EH (cell line): ENCODE results near the gene RAB24.
"Not testable (repeated sequence)": the region's sequence is repeated elsewhere in the genome, so short reads cannot be mapped to it uniquely, and the experiment has no call there.

Experiments used
- DNase-seq: peaks from one replicate; pipeline ENCODE4 v3.0.0-alpha.2; 2015; ENCODE audit warnings: low read depth

Gene RAB24

GRCh38 chr5:177310757-177311391 is 7.4 kb upstream of the RAB24 start:
- DNase-seq, result peak; percentile 50

GRCh38 chr5:177310332-177310731 is 6.8 kb upstream of the RAB24 start:
- no peak for DNase-seq

- peak; percentile 75 for DNase-seq
Measured at GRCh38 chr5:177309351-177310191, 6.1 kb upstream of the RAB24 start.

GRCh38 chr5:177308740-177309139 is 5.2 kb upstream of the RAB24 start:
- DNase-seq, result no peak

DNA sequence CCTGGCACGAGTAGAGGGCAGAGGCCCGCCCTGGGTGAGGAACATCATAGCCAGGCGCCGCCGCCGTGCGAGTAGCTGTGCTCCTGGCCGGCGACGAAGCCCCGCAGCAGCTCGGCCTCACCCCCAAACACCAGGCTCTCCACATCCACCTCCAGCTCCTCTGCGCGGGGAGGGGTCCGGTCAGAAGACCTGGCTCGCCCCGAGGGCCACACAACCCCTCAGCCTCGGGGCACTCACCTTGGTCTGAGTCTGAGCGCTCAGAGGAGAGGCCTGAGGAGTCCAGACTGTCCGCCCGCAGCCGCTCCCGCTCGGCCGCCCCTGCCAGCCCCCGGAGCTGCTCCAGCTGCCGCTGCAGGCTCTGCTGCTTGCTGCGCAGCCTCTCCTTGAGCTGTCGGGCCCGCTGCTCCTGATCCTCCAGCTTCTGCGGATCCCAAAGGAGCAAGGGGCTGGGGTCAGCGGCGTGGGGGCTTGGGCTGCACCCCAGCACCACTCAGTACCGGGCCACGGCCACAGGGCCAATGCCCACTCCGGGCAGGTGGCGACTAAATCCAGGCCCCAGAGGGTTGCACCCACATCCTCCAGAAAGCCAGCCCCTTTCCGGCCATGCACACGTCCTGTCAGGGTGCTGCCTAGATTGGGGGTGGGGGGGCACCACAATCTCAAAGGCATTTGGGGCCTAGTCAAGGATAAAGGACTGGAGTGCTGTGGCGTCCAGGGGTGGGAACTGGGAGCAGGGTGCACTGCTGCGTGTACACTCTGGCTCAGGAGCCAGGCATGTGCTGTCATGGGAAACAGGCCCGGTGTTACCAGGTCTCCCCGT is 4.2 kb upstream of the RAB24 start:
- DNase-seq, result no peak

DNA sequence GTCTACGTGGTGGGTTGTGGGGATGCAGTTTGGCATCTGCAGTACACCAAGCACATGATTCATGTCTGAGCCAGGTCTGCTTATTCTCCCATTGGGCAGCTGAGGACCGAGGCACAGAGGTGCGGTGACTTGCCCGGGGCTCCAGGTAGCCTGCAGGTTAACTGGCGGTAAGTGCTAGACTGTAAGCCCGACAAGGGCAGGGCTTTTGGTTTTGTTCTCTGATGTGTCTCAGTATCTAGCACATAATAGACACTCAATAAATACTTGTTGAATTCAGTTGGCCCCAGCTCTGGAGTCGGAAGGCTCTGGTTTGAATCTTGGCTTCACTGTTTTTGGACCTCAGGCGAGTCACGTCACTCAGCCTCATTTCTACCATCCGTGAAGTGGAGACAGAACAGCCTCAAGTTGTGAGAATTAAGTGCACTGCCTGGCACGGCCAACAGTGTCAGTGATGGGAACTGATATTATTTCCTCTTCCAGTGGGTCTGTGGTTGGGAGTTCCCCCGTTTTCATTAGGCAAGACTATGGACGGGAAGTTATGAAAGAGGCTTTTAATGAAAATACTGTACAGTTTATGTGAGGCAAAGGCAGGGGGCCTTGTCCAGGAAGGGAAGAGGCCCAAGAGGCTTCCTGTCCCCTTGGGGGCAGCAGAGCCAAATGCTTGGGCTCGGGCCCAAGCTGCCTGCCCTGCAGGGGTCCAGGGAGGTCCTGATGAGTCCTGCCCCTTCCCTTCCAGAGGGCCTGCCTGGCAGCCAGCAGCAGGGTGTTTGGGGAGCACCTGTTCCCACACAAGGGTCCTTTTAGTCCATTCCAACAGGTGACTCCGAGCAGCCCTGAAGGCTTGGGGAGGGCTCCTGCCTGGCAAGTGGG is 3.4 kb upstream of the RAB24 start:
- DNase-seq, result no peak

DNA sequence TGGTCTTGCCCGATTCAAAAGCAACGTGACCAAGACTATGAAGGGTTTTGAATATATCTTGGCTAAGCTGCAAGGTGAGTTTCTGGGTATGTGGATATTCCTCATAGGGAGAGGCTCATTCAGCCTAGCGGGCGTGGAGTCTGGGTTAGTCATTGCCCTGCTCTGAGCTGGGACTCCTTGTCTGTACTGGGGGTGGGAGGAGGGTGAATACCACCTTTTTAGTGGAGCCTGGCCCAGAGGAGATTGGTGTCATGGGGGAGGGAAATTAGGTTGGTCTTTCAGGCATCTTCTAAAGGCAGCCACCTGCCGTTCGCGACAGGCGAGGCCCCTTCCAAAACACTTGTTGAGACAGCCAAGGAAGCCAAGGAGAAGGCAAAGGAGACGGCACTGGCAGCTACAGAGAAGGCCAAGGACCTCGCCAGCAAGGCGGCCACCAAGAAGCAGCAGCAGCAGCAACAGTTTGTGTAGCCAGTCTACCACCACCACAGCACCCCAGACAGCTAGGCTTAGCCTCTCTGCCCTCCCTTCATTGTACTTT is 2.7 kb upstream of the RAB24 start:
- DNase-seq, result not testable (repeated sequence)

- DNase-seq, result peak; percentile 27
Measured at GRCh38 chr5:177304392-177305119, 1.0 kb upstream of the RAB24 start.

DNA sequence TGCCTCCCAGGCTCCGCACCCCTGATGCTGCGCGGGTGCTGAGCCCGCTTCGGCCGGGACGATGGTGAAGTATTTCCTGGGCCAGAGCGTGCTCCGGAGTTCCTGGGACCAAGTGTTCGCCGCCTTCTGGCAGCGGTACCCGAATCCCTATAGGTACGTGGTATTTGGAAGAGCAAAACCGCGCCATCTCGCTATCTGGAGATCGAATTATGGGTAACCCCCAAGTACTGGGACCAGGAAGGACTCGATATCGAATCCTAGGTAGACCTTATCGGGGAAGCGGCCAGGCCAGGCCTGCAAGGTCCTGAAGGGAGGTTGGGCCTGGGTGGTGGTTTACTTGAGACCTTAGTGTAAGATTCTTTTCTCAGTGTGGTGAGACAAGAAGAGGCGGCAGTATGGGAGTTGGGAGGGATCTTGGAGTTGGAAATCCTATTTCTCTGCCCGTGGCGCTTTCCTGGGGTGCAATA is 439 bp upstream of the RAB24 start:
- peak; percentile 27 for DNase-seq

- peak; percentile 36 for DNase-seq
Measured at GRCh38 chr5:177302354-177303110, 987 bp downstream of the RAB24 start.

- no peak for DNase-seq
Measured at GRCh38 chr5:177301503-177302165, 1.9 kb downstream of the RAB24 start.

- no peak for DNase-seq
Measured at GRCh38 chr5:177300951-177301350, 2.6 kb downstream of the RAB24 start.

DNA sequence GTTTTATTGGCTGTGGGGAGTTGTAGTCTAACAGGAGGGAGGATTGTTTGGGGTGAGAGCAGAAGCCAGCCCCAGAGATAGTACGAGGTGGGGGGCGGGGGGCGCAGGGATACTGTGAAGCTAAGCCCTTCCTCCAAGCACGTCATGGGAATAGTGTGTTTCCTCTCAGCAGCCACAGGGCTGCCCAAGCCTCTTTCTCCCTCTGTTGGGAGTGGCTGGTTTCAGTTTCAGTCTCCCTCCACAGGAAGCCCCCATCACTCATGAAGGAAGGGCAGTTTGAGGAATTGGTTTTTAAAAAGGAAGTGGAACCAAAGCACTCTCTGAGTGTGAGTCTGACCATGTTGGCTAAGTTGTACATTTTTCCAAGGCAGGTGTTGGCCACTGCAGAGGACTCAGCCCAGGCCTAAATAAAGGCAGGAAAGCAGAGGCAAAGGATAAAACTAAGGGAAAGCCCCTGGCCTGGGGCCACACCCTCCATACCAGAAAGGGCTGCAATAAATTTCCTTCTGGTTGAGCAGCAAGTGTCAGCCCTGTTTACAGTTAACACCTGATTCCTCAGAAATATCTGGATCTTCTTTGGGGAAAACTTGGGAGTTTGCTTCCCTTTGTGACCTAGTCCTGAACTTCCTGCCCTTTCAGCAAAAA is 3.2 kb downstream of the RAB24 start:
- DNase-seq, result peak; percentile 70

DNA sequence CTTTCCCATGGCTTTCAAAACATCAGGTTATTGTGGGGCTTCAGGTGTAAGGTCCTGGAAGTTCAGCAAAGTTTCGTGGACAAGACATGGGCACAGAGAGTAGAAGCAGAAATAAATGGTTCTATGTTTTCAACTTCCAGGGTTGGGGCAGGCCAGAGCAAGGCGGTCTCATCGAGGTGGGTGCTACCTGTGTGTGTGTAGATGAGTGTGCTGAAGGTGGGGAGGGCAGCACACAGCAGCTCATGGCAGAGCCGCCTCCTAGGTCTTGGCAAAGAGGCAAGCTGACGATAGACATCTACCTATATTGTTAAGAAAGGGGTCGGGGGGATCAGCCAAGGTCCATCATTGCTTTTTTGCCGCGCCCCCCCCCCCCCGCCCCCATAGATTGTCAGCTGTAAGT is 3.8 kb downstream of the RAB24 start:
- DNase-seq, result no peak

- no peak for DNase-seq
Measured at GRCh38 chr5:177297922-177298321, 5.6 kb downstream of the RAB24 start.

- DNase-seq, result no peak
Measured at GRCh38 chr5:177296581-177296980, 6.9 kb downstream of the RAB24 start.

DNA sequence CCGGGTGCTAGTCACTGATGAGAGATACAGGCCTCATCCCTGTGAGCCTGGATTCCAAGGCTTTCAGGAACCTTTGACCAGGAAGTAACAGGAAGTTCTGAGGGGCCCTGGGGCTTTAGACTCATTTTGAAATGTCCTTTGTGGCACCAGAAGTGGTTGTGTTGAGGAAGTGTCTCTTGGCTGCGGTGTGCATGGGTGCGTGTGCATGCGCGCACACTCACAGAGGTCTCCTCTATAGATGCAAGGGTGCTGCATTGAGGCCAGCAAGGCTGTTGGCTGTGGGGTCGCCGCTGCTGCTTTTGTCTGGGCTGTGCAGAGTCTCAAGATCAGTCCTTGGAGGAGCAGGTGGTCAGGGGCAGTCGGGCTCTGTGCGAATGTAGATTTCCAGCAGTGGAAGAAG is 7.6 kb downstream of the RAB24 start:
- no peak for DNase-seq

- no peak for DNase-seq
Measured at GRCh38 chr5:177294632-177295031, 8.9 kb downstream of the RAB24 start.
